MM.1S (cell line): Measurements from ENCODE around the gene SMYD4.

Source experiments
- DNase-seq: peaks from one replicate; pipeline ENCODE4 v3.0.0-alpha.2; 2015
- H2AFZ ChIP-seq: fragments of 300-600 bp; sonication (generic); 2 replicates; pipeline ENCODE4 v1.6.0; 2016; ENCODE audit warnings: antibody characterized with exemption, low read length
- H3F3A ChIP-seq: fragments of 300-600 bp; sonication (generic); 2 replicates; pipeline ENCODE4 v1.6.1; 2016; ENCODE audit warnings: mild to moderate bottlenecking, antibody characterized with exemption, low read length, moderate library complexity, mixed read lengths; ENCODE audit not compliant: insufficient read depth
- H3K27ac ChIP-seq: fragments of 300-600 bp; sonication (generic); 2 replicates; pipeline ENCODE4 v1.5.1; 2016; ENCODE audit warnings: mild to moderate bottlenecking, low read length
- H3K27me3 ChIP-seq: fragments of 300-600 bp; sonication (generic); replicated peaks from 2 replicates; pipeline ENCODE4 v1.6.0; 2016; ENCODE audit warnings: low read length; ENCODE audit not compliant: insufficient read depth
- H3K36me3 ChIP-seq: fragments of 300-600 bp; sonication (generic); replicated peaks from 2 replicates; pipeline ENCODE4 v1.6.1; 2016; ENCODE audit warnings: mild to moderate bottlenecking, low read length, mixed read lengths; ENCODE audit not compliant: insufficient read depth
- H3K4me1 ChIP-seq: fragments of 300-600 bp; sonication (generic); 2 replicates; pipeline ENCODE4 v1.6.1; 2016; ENCODE audit warnings: low read length, mixed read lengths
- H3K4me2 ChIP-seq: fragments of 300-600 bp; sonication (generic); 2 replicates; pipeline ENCODE4 v1.6.0; 2016; ENCODE audit warnings: low read depth, low read length
- H3K4me3 ChIP-seq: fragments of 300-600 bp; sonication (generic); 2 replicates; pipeline ENCODE4 v1.5.1; 2016; ENCODE audit warnings: low read length, mixed read lengths
- H3K79me2 ChIP-seq: fragments of 300-600 bp; sonication (generic); 2 replicates; pipeline ENCODE4 v1.6.1; 2016; ENCODE audit warnings: mixed run types, low read length, mixed read lengths
- H3K9ac ChIP-seq: fragments of 300-600 bp; sonication (generic); 2 replicates; pipeline ENCODE4 v1.6.1; 2016; ENCODE audit warnings: low read length, mixed read lengths
- H3K9me2 ChIP-seq: fragments of 300-600 bp; sonication (generic); replicated peaks from 2 replicates; pipeline ENCODE4 v1.6.1; 2016; ENCODE audit warnings: mild to moderate bottlenecking, low read length, mixed read lengths; ENCODE audit not compliant: insufficient read depth
- H3K9me3 ChIP-seq: fragments of 300-600 bp; sonication (generic); replicated peaks from 2 replicates; pipeline ENCODE4 v1.6.1; 2016; ENCODE audit warnings: mild to moderate bottlenecking, low read length, mixed read lengths; ENCODE audit not compliant: insufficient read depth
- H4K20me1 ChIP-seq: fragments of 300-600 bp; sonication (generic); 2 replicates; pipeline ENCODE4 v1.6.1; 2016; ENCODE audit warnings: mild to moderate bottlenecking, low read length, moderate library complexity, mixed read lengths; ENCODE audit not compliant: insufficient read depth
- CTCF ChIP-seq: fragments of 300-600 bp; sonication (generic); IDR thresholded peaks from 2 replicates; pipeline ENCODE4 v1.5.1; 2016; ENCODE audit warnings: antibody characterized with exemption, low read length, mixed read lengths
- EZH2 ChIP-seq: fragments of 300-600 bp; sonication (generic); optimal IDR thresholded peaks from 2 replicates; pipeline ENCODE3; 2017; ENCODE audit warnings: low read depth, mild to moderate bottlenecking, antibody characterized with exemption, low read length, mixed read lengths
- EZH2phosphoT487 ChIP-seq: fragments of 300-600 bp; sonication (generic); IDR thresholded peaks from 2 replicates; pipeline ENCODE4 v1.6.1; 2018; ENCODE audit warnings: antibody characterized with exemption, low read length

The SMYD4 gene

GRCh38 chr17:1782171-1782567 is 47.5 kb downstream of the SMYD4 start:
- H3K27ac ChIP-seq: no peak overlapping the region
- no peak for DNase-seq
- H3F3A ChIP-seq: no peaks in the 10 kb centered on the region
- no peak overlapping the region for H3K4me3 ChIP-seq
- no peaks in the 10 kb centered on the region; the same call in 1 of the 2 replicates for H3K36me3 ChIP-seq
- H3K27me3 ChIP-seq: no peaks in the 10 kb centered on the region
- no peak overlapping the region for H3K9ac ChIP-seq
- H4K20me1 ChIP-seq: no peaks in the 10 kb centered on the region
- H3K9me3 ChIP-seq: no peaks in the 10 kb centered on the region
- no peak overlapping the region for H2AFZ ChIP-seq
- no peak for TF ChIP-seq EZH2phosphoT487
- no peak for TF ChIP-seq CTCF
- TF ChIP-seq EZH2: no peak
- H3K4me1 ChIP-seq: no peaks in the 10 kb centered on the region
- no peaks in the 10 kb centered on the region for H3K79me2 ChIP-seq
- no peak overlapping the region for H3K4me2 ChIP-seq
- no peaks in the 10 kb centered on the region for H3K9me2 ChIP-seq

GRCh38 chr17:1779571-1780131 is 50.1 kb downstream of the SMYD4 start:
- Histone ChIP-seq H3K27ac (no peak overlapping the region), H2AFZ (no peak overlapping the region), H3K9ac (no peak overlapping the region), H3K9me2 (no peaks in the 10 kb centered on the region), H3K4me1 (no peaks in the 10 kb centered on the region), H3K4me2 (no peak overlapping the region), H3K27me3 (no peaks in the 10 kb centered on the region), H4K20me1 (no peaks in the 10 kb centered on the region), H3K9me3 (no peaks in the 10 kb centered on the region), H3F3A (no peaks in the 10 kb centered on the region), H3K4me3 (no peak overlapping the region), H3K36me3 (no peaks in the 10 kb centered on the region; the same call in 1 of the 2 replicates), H3K79me2 (no peaks in the 10 kb centered on the region)
- no peak for TF ChIP-seq EZH2phosphoT487
- TF ChIP-seq EZH2: no peak
- TF ChIP-seq CTCF: no peak
- no peak for DNase-seq

GRCh38 chr17:1776857-1777256 is 52.8 kb downstream of the SMYD4 start:
- no peak overlapping the region for H3K4me2 ChIP-seq
- H4K20me1 ChIP-seq: no peaks in the 10 kb centered on the region
- no peak for DNase-seq
- no peaks in the 10 kb centered on the region for H3F3A ChIP-seq
- no peak for TF ChIP-seq EZH2phosphoT487
- no peak for TF ChIP-seq CTCF
- TF ChIP-seq EZH2: no peak
- no peak overlapping the region for H3K4me3 ChIP-seq
- no peaks in the 10 kb centered on the region for H3K4me1 ChIP-seq
- no peak overlapping the region for H2AFZ ChIP-seq
- H3K9me2 ChIP-seq: no peaks in the 10 kb centered on the region
- H3K9me3 ChIP-seq: no peaks in the 10 kb centered on the region
- H3K36me3 ChIP-seq: no peaks in the 10 kb centered on the region; the same call in 1 of the 2 replicates
- no peak overlapping the region for H3K27ac ChIP-seq
- no peak overlapping the region for H3K9ac ChIP-seq
- H3K79me2 ChIP-seq: no peaks in the 10 kb centered on the region
- H3K27me3 ChIP-seq: no peaks in the 10 kb centered on the region
